ENCODE results near the gene ATRN.

Gene ATRN

GRCh38 chr20:3680701-3681351, 210.0 kb downstream of the ATRN start:
- H3K27ac ChIP-seq (ENCODE audit: low read length, poor library complexity, severe bottlenecking), result peak overlapping the region; percentile 45

GRCh38 chr20:3681352-3681930, 210.6 kb downstream of the ATRN start:
- H2BK15ac ChIP-seq (ENCODE audit: low read depth, poor library complexity, severe bottlenecking), result peak overlapping the region; percentile 80

More at GRCh38 chr20:3680701-3681351, 210.0 kb downstream of the ATRN start:
- Histone ChIP-seq H3K18ac (ENCODE audit: low read depth in 1 of 2, low read length in 2 of 2) (peak overlapping the region; percentile 61 to 64), H3K4me2 (ENCODE audit: low read length, poor library complexity, severe bottlenecking) (peak overlapping the region; percentile 81), H3K4me3 (ENCODE audit: insufficient read depth in 1 of 2, low read depth in 1 of 2, low read length in 2 of 2) (peak overlapping the region; percentile 68 to 90), H3K4ac (ENCODE audit: low read depth in 1 of 2, low read length in 2 of 2) (peak overlapping the region; percentile 5 to 21), H3K4me1 (ENCODE audit: control insufficient read depth, insufficient read depth, low read depth, low read length) (peaks cover 47% of the 10 kb centered on the region), H4K8ac (ENCODE audit: low read length) (peak overlapping the region; percentile 45), H3K9me3 (ENCODE audit: control insufficient read depth, low read length) (no peaks in the 10 kb centered on the region), H4K91ac (ENCODE audit: low read length) (peak overlapping the region; percentile 78), H3K27me3 (ENCODE audit: control insufficient read depth in 1 of 2, insufficient read depth in 1 of 2, low read length in 2 of 2) (no peaks in the 10 kb centered on the region), H2BK12ac (ENCODE audit: low read length in 2 of 2) (peak overlapping the region; percentile 23 to 80), H3K79me1 (replicated peaks; ENCODE audit: low read length, poor library complexity, severe bottlenecking) (peaks cover 3% of the 10 kb centered on the region), H2BK15ac (ENCODE audit: low read depth, poor library complexity, severe bottlenecking) (peak overlapping the region; percentile 70), H3K9ac (ENCODE audit: low read length) (peak overlapping the region; percentile 87), H3K14ac (ENCODE audit: low read length in 2 of 2) (peak overlapping the region in 1 of 2 experiments; percentile 57), H3K23ac (ENCODE audit: low read length in 2 of 2) (no peak overlapping the region), H2AK5ac (ENCODE audit: low read length, severe bottlenecking) (peak overlapping the region; percentile 70), H2BK120ac (ENCODE audit: low read depth, low read length) (no peak overlapping the region), H2BK5ac (ENCODE audit: low read depth, low read length, poor library complexity, severe bottlenecking) (no peak overlapping the region), H2AFZ (ENCODE audit: low read depth, low read length) (peak overlapping the region; percentile 10), H3K36me3 (ENCODE audit: control insufficient read depth in 1 of 2, insufficient read depth in 2 of 2, low read depth in 1 of 2, low read length in 2 of 2) (peaks cover 2 to 25% of the 10 kb centered on the region in 2 experiments)
- 70% methylated on average over 14 of the region's 15 CpGs for WGBS
- peak; percentile 26 for DNase-seq

GRCh38 chr20:3681931-3682781, 211.3 kb downstream of the ATRN start, which contains the start of gene ADAM33:
TSS of gene ADAM33 (minus strand) at chr20:3682010. CDS start at chr20:3682004, 6 bp downstream.
- Histone ChIP-seq H3K27me3 (ENCODE audit: control insufficient read depth in 1 of 2, insufficient read depth in 1 of 2, low read length in 2 of 2) (no peaks in the 10 kb centered on the region), H2AK5ac (ENCODE audit: low read length, severe bottlenecking) (peak within 1 kb of the TSS; percentile 70), H2BK12ac (ENCODE audit: low read length in 2 of 2) (peak within 1 kb of the TSS; percentile 21 to 23), H4K91ac (ENCODE audit: low read length) (peak within 1 kb of the TSS; percentile 78), H3K23ac (ENCODE audit: low read length in 2 of 2) (peak within 1 kb of the TSS in 1 of 2 experiments; percentile 71), H2BK120ac (ENCODE audit: low read depth, low read length) (peak within 1 kb of the TSS; percentile 69), H3K4me1 (ENCODE audit: control insufficient read depth, insufficient read depth, low read depth, low read length) (peaks cover 49% of the 10 kb centered on the region), H3K27ac (ENCODE audit: low read length, poor library complexity, severe bottlenecking) (no peak within 1 kb of the TSS), H3K4ac (ENCODE audit: low read depth in 1 of 2, low read length in 2 of 2) (peak within 1 kb of the TSS; percentile 21 to 40), H3K9me3 (ENCODE audit: control insufficient read depth, low read length) (no peaks in the 10 kb centered on the region), H3K79me1 (replicated peaks; ENCODE audit: low read length, poor library complexity, severe bottlenecking) (peaks cover 3% of the 10 kb centered on the region), H3K4me3 (ENCODE audit: insufficient read depth in 1 of 2, low read depth in 1 of 2, low read length in 2 of 2) (peak within 1 kb of the TSS; percentile 68 to 90), H2BK5ac (ENCODE audit: low read depth, low read length, poor library complexity, severe bottlenecking) (no peak within 1 kb of the TSS), H3K9ac (ENCODE audit: low read length) (peak within 1 kb of the TSS; percentile 87), H3K18ac (ENCODE audit: low read depth in 1 of 2, low read length in 2 of 2) (peak within 1 kb of the TSS; percentile 64 to 92), H2BK15ac (ENCODE audit: low read depth, poor library complexity, severe bottlenecking) (peak within 1 kb of the TSS; percentile 80), H2AFZ (ENCODE audit: low read depth, low read length) (peak within 1 kb of the TSS; percentile 96), H3K14ac (ENCODE audit: low read length in 2 of 2) (peak within 1 kb of the TSS in 1 of 2 experiments; percentile 94), H4K8ac (ENCODE audit: low read length) (peak within 1 kb of the TSS; percentile 52), H3K36me3 (ENCODE audit: control insufficient read depth in 1 of 2, insufficient read depth in 2 of 2, low read depth in 1 of 2, low read length in 2 of 2) (peaks cover 0 to 16% of the 10 kb centered on the region in 2 experiments), H3K4me2 (ENCODE audit: low read length, poor library complexity, severe bottlenecking) (peak within 1 kb of the TSS; percentile 81)
- DNase-seq, result peak; percentile 30
- WGBS, result 10% methylated on average over 51 of the region's 65 CpGs

More at GRCh38 chr20:3681352-3681930, 210.6 kb downstream of the ATRN start:
- Histone ChIP-seq H2BK120ac (ENCODE audit: low read depth, low read length) (peak overlapping the region; percentile 69), H3K27me3 (ENCODE audit: control insufficient read depth in 1 of 2, insufficient read depth in 1 of 2, low read length in 2 of 2) (no peaks in the 10 kb centered on the region), H3K4me2 (ENCODE audit: low read length, poor library complexity, severe bottlenecking) (peak overlapping the region; percentile 81), H3K27ac (ENCODE audit: low read length, poor library complexity, severe bottlenecking) (no peak overlapping the region), H3K9ac (ENCODE audit: low read length) (peak overlapping the region; percentile 87), H4K8ac (ENCODE audit: low read length) (no peak overlapping the region), H3K9me3 (ENCODE audit: control insufficient read depth, low read length) (no peaks in the 10 kb centered on the region), H3K14ac (ENCODE audit: low read length in 2 of 2) (peak overlapping the region in 1 of 2 experiments; percentile 94), H3K36me3 (ENCODE audit: control insufficient read depth in 1 of 2, insufficient read depth in 2 of 2, low read depth in 1 of 2, low read length in 2 of 2) (peaks cover 2 to 20% of the 10 kb centered on the region in 2 experiments), H3K4ac (ENCODE audit: low read depth in 1 of 2, low read length in 2 of 2) (peak overlapping the region in 1 of 2 experiments; percentile 40), H3K4me3 (ENCODE audit: insufficient read depth in 1 of 2, low read depth in 1 of 2, low read length in 2 of 2) (peak overlapping the region; percentile 68 to 90), H2BK5ac (ENCODE audit: low read depth, low read length, poor library complexity, severe bottlenecking) (no peak overlapping the region), H3K23ac (ENCODE audit: low read length in 2 of 2) (peak overlapping the region in 1 of 2 experiments; percentile 71), H4K91ac (ENCODE audit: low read length) (peak overlapping the region; percentile 64), H3K18ac (ENCODE audit: low read depth in 1 of 2, low read length in 2 of 2) (peak overlapping the region in 1 of 2 experiments; percentile 92), H2AFZ (ENCODE audit: low read depth, low read length) (peak overlapping the region; percentile 10), H2BK12ac (ENCODE audit: low read length in 2 of 2) (peak overlapping the region in 1 of 2 experiments; percentile 12), H2AK5ac (ENCODE audit: low read length, severe bottlenecking) (peak overlapping the region; percentile 13), H3K4me1 (ENCODE audit: control insufficient read depth, insufficient read depth, low read depth, low read length) (peaks cover 49% of the 10 kb centered on the region), H3K79me1 (replicated peaks; ENCODE audit: low read length, poor library complexity, severe bottlenecking) (peaks cover 3% of the 10 kb centered on the region)
- 11% methylated on average over 30 of the region's 32 CpGs for WGBS
- no peak for DNase-seq

All from mesenchymal stem cell (in vitro differentiated cells and primary cell).